Measurements from ENCODE around the gene SLC8A3.

Gene SLC8A3

GRCh38 chr14:70049605-70050004 lies 139.1 kb downstream of the SLC8A3 start:
- Histone ChIP-seq H3K4me3 (ENCODE audit: low read length, poor library complexity, severe bottlenecking) (no peak overlapping the region), H3K9me2 (replicated peaks; ENCODE audit: low read depth, low read length) (no peaks in the 10 kb centered on the region), H3K9ac (ENCODE audit: low read depth, low read length, poor library complexity, severe bottlenecking) (no peak overlapping the region), H2AFZ (ENCODE audit: low read length) (no peak overlapping the region), H3K36me3 (ENCODE audit: insufficient read depth, low read length) (no peaks in the 10 kb centered on the region), H3K9me3 (ENCODE audit: insufficient read depth, low read depth, low read length) (no peaks in the 10 kb centered on the region), H3K4me2 (ENCODE audit: low read depth, low read length, poor library complexity, severe bottlenecking) (no peak overlapping the region), H4K20me1 (ENCODE audit: insufficient read depth, low read length, poor library complexity, severe bottlenecking) (no peaks in the 10 kb centered on the region), H3K79me2 (ENCODE audit: insufficient read depth, low read length) (no peaks in the 10 kb centered on the region), H3K4me1 (ENCODE audit: insufficient read depth, low read length, poor library complexity, severe bottlenecking) (no peaks in the 10 kb centered on the region), H3K27me3 (ENCODE audit: insufficient read depth, low read length, poor library complexity, severe bottlenecking) (no peaks in the 10 kb centered on the region), H3F3A (ENCODE audit: low read depth) (no peaks in the 10 kb centered on the region)
- TF ChIP-seq EZH2phosphoT487 (IDR thresholded peaks at IDR 0.05; ENCODE audit: borderline replicate concordance) (no peak), CTCF (conservative IDR thresholded peaks at IDR 0.05; ENCODE audit: low read length) (no peak)

GRCh38 chr14:70048313-70048654 lies 140.5 kb downstream of the SLC8A3 start:
- Histone ChIP-seq H3F3A (ENCODE audit: low read depth) (no peaks in the 10 kb centered on the region), H3K79me2 (ENCODE audit: insufficient read depth, low read length) (no peaks in the 10 kb centered on the region), H2AFZ (ENCODE audit: low read length) (no peak overlapping the region), H3K9me2 (replicated peaks; ENCODE audit: low read depth, low read length) (no peaks in the 10 kb centered on the region), H3K36me3 (ENCODE audit: insufficient read depth, low read length) (no peaks in the 10 kb centered on the region), H3K4me1 (ENCODE audit: insufficient read depth, low read length, poor library complexity, severe bottlenecking) (no peaks in the 10 kb centered on the region), H3K9ac (ENCODE audit: low read depth, low read length, poor library complexity, severe bottlenecking) (no peak overlapping the region), H3K9me3 (ENCODE audit: insufficient read depth, low read depth, low read length) (no peaks in the 10 kb centered on the region), H3K4me2 (ENCODE audit: low read depth, low read length, poor library complexity, severe bottlenecking) (no peak overlapping the region), H3K4me3 (ENCODE audit: low read length, poor library complexity, severe bottlenecking) (no peak overlapping the region), H4K20me1 (ENCODE audit: insufficient read depth, low read length, poor library complexity, severe bottlenecking) (no peaks in the 10 kb centered on the region), H3K27me3 (ENCODE audit: insufficient read depth, low read length, poor library complexity, severe bottlenecking) (no peaks in the 10 kb centered on the region)
- TF ChIP-seq EZH2phosphoT487 (IDR thresholded peaks at IDR 0.05; ENCODE audit: borderline replicate concordance) = no peak

- no peak overlapping the region for H2AFZ ChIP-seq (ENCODE audit: low read length)
- no peak overlapping the region for H3K4me2 ChIP-seq (ENCODE audit: low read depth, low read length, poor library complexity, severe bottlenecking)
- H3K9me2 ChIP-seq (replicated peaks; ENCODE audit: low read depth, low read length) = no peaks in the 10 kb centered on the region
- no peaks in the 10 kb centered on the region for H3K4me1 ChIP-seq (ENCODE audit: insufficient read depth, low read length, poor library complexity, severe bottlenecking)
- TF ChIP-seq EZH2phosphoT487 (IDR thresholded peaks at IDR 0.05; ENCODE audit: borderline replicate concordance) (no peak), CTCF (conservative IDR thresholded peaks at IDR 0.05; ENCODE audit: low read length) (no peak)
- H3K9ac ChIP-seq (ENCODE audit: low read depth, low read length, poor library complexity, severe bottlenecking) = no peak overlapping the region
- no peaks in the 10 kb centered on the region for H3F3A ChIP-seq (ENCODE audit: low read depth)
- H3K36me3 ChIP-seq (ENCODE audit: insufficient read depth, low read length) = no peaks in the 10 kb centered on the region
- H3K4me3 ChIP-seq (ENCODE audit: low read length, poor library complexity, severe bottlenecking) = no peak overlapping the region
- no peaks in the 10 kb centered on the region for H3K79me2 ChIP-seq (ENCODE audit: insufficient read depth, low read length)
- no peaks in the 10 kb centered on the region for H4K20me1 ChIP-seq (ENCODE audit: insufficient read depth, low read length, poor library complexity, severe bottlenecking)
- no peaks in the 10 kb centered on the region for H3K27me3 ChIP-seq (ENCODE audit: insufficient read depth, low read length, poor library complexity, severe bottlenecking)
- H3K9me3 ChIP-seq (ENCODE audit: insufficient read depth, low read depth, low read length) = no peaks in the 10 kb centered on the region
Observed at GRCh38 chr14:70047598-70048312, 141.0 kb downstream of the SLC8A3 start.

Data from Loucy (cell line).